ENCODE results near the gene CFAP47.
"Not testable (repeated sequence)": the region's sequence is repeated elsewhere in the genome, so short reads cannot be mapped to it uniquely, and the experiment has no call there.

The CFAP47 gene, protein sequence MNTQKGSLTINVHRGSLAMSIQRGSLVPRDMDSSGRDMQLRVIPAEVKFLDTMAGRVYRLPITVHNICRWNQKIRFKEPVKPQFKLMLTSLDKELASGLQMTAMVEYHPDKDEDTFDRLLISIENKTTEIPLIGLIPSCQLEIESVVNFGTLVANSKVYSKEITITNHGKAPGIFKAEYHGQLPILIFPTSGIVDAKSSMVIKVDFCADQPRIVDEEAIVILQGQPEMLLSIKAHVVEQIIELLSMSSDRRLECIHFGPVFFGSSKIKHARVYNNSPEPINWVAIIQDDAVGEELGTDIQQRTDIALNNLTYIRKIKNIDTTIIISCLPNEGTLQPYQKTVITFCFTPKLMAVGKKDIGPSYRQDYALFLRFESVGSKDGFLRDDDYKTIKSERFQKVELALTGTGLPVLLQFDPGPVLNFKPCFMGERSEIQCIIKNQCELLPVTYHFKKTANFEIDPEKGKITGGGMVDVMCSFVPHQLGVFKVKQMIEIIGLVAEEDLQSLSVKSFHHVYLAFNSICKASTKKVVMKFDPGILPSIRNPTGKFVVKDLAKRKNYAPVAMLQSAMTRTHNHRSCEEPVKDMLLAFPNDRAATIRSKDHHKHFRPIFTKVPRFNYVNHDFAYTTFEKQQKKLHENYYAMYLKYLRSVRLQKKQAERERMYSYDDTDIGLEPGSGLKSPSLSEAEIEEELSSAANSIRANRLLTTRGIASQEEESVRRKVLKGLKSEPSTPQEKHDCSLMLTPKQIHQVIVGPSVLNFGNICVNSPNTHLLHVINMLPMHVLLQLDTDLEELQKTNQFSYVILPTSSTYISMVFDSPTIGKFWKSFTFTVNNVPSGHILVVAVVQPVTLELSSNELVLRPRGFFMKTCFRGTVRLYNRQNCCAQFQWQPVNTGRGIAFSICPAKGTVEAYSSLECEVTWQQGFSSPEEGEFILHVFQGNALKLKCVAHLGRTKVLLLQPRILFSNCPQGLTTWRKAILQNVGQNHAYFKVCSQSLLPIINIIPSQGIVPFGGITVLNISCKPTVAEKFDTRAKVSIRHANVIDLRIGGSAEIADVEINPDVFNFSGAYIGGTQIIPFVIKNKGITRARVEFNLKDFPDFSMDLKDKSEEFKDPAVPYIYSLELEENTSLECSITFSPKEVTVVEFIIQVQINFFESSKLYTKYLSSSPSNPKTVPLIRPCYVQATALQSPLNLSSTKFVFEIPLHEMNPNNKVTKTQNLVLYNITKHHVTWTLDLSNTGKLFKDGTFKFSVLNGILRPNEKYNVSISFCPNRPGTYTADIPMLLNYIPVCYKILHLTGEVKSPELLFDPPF (N-terminal part only)

DNA sequence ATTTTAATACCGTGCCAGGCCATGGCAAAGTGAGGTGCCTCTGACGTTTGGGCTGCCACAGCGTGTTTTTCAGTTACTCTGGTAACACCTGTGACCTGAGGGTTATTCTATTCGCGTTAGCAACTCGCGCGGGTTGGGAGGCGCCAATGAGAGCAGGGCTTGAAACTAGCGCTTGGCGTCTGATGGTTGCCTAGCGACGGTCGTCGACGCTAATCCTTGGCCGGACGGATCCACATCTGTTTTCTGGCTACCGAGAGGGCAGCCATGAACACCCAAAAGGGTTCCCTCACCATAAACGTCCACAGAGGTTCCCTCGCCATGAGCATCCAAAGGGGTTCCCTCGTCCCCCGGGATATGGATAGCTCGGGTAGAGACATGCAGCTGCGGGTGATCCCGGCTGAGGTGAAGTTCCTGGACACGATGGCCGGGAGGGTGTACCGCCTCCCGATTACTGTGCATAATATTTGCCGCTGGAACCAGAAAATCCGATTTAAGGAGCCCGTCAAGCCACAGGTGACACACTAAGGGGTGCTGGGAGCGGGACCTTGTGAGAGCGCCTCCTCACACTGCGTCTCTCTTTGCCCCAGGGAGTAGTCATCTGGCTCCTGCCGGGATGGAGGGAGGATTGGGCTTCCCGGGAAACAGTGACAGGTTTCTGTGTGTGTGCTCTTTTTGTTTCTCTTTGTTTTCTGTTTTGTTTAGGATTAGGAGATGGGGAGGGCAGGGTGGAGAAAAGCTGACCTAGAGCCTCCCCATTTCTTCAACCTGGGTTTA lies at the start of gene CFAP47:
Gene CFAP47 (plus strand): TSS at position 199 of the 774 bp plus-strand sequence. CDS start 66 bp downstream, at position 265.
- no peak for DNase-seq

DNA sequence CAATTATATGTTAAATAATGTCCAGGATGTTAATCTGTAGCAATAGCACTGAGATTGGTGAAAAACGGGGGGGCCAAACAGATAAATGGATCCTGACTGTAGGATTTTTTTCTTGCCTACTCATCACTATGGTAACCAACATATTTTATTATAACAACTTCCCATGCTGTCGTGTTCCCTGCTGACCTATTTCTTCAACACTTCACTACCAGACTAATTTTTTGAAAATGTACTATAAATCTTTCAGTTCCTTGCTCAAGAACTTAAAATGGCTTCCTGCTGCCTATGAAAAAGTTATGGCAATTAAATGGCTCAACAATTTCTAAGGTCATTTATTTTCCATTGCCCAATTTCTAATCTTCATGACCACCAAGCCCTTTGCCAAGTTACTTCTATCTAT lies 38.9 kb upstream of the CFAP47 start:
- no peak for DNase-seq

DNA sequence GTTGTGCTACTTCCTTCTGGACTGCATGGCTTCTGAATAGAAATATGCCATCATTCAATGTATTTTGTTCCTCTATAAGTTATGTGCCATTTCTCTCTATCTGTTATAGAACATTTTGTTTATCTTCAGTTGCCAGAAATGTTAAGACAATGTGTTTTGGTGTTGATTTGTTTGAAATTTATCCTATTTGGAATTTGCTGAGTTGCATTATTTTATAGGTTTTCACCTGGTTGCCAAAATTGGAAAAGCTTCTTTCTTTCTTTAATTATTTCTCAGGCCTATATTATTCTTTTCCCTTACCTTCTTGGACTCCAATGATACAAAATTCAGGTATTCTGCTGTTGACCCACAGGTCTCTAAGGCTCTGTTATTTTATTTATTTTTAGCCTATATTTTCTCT lies 33.4 kb upstream of the CFAP47 start:
- DNase-seq, result no peak

DNA sequence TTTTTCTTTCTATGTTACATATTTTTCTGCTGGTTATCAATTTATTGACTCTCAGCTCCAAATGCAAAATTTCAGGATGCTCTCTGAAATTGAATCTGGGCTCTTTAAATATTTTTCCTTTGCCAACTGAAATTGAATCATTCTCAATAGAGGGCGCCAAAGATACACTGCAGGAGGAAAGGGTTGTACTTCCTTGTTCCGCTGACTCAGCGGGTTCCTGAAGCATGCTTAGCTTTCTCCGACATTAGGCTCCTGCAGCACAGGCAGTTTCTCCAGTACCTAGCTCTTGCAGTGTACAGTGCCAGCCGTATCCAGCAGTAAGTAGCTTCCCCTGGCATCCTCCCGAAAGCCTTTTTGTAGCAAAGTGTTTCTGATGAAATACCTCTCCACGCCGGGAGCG lies 28.8 kb upstream of the CFAP47 start:
- no peak for DNase-seq

DNA sequence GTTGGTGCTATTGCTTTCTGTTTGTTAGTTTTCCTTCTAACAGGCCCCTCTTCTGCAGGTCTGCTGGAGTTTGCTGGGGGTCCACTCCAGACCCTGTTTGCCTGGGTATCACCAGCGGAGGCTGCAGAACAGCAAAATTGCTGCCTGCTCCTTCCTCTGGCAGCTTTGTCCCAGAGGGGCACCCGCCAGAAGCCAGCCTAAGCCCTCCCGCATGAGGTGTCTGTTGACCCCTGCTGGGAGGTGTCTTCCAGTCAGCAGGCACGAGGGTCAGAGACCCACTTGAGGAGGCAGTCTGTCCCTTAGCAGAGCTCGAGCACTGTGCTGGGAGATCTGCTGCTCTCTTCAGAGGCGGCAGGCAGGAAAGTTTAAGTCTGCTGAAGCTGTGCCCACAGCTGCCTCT lies 67.3 kb downstream of the CFAP47 start:
- not testable (repeated sequence) for DNase-seq

DNA sequence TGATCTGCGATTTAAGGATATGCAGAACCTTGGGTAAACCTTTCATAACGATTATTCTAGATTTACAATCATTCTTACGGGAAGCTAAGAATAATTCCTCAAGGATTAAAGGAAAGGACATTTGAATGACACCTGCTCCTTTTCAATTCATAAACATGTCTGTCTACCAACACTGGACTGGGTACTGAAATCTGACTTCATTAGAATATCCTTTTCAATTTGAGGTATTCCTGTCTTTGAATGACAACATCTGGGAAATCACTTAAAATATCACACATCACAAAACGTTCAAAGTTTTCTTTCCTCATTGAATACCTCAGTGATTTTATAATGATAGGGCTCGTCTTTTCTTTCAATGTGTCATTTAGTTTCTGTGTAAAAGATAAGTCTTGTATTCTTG lies 87.7 kb downstream of the CFAP47 start:
- DNase-seq, result no peak

DNA sequence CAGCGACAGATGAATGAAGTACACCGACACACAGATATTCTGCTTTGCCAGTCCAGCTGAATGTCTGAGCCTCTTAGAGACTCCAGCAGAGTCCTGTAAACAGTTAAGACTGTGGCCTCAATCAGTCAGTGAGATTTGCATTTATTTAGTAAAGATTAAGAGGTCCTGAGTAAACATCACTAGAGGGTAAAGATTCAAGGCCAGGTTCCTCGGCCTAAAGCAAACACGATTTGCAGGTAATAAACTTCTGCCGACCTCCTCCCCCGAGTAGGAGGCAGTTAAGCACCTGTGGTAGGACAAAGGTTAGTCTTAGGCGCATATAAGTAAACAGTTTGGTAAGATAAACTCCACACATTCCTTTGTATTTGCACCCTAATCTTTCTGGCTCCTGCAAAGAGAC lies 99.6 kb downstream of the CFAP47 start:
- no peak for DNase-seq

DNA sequence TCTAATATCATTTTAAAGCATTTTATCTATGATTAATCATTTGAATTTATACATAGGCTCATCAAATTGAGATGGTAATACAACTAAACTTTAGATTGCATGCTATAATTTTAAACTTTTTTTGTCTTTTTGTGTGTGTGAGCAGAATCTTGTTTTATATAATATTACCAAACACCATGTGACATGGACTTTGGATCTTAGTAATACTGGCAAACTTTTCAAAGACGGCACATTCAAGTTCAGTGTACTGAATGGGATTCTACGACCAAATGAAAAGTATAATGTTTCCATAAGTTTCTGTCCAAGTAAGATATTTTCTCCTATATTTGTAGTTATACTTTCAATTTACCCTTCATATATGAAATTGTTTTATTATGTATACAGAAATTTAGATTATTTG lies 116.0 kb downstream of the CFAP47 start:
- no peak for DNase-seq

DNA sequence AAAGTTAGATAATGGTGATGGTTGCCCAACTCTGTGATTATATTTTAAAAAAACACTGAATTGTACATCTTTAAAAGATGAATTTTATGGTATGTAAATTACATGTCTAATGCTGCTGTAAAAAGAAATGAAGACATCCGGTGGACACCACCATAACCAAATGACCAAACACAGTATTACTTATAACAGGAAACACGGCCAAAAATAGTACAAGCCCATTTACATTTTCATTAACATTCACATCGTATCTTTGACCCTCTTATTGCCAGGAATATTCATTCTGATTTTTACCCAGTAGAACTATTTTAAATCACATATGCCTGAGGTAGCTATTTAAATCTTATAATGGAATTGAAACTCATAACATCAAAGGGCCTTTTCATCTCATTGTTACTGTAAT lies 143.2 kb downstream of the CFAP47 start:
- no peak for DNase-seq

DNA sequence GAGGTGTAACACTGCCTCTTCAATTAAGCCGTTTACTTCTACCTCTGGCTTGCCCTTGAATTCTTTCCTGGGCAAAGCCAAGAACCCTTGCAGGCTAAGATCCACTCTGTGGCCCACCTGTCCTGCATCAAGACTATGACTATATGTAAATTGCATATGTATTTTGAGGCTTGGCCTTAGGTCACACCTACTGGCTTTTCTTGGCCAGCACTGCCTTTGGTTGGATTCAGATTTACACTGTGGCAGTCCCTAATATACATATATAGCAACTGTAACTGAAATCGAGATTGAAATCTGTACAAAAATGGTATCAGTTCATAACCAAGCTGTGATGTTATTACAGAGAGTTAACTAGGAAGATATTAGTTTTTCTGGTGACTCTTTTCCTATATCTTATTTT lies 151.5 kb downstream of the CFAP47 start:
- DNase-seq, result no peak

DNA sequence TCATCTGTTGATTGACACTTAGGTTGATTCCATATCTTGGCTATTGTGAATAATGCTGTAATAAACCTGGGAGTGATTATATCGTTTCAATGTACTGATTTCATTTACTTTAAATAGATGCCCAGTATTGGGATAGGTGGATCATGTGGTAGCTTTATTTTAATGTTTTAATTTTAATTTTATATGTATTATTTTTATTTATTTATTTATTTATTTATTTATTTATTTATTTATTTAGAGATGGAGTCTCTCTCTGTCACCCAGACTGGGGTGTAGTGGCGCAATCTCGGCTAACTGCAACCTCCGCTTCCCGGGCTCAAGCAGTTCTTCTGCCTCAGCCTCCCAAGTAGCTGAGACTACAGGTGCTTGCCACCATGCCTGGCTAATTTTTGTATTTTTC lies 155.5 kb downstream of the CFAP47 start:
- DNase-seq, result not testable (repeated sequence)

DNA sequence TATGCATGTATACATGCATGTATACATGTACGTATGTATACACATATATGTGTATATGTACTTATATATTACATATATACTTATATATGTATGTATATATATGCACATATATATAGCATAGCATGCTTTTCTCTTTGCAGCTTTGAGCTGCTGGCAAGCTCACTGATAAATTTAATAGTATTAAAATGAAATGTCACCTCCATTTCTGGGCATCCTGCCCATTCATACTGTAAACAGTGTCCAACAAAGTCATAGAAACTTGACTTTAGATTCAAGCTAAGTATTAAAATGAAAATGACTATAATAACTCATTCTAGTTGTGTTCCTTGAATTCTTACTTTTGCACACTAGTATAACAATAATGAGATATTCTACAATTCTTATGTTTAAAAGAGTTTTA lies 163.7 kb downstream of the CFAP47 start:
- DNase-seq, result no peak

DNA sequence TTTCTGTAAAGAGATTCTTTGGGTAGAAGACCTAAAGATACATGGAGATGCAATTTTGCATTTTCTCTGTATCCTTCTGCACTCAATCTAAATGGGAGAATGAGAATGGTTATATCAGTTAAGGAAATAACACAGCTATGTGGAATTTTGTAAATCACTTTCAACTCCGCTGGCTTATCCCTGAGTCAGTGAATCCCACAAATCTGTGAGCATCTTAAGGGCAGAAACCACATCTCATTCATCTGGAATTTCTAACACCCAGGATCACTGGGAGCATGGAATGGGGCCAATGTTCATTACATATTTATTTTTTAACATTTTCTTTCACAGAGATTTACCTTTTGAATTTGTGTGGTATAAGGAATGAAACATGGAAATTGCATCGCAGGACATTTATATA lies 167.8 kb downstream of the CFAP47 start:
- no peak for DNase-seq

DNA sequence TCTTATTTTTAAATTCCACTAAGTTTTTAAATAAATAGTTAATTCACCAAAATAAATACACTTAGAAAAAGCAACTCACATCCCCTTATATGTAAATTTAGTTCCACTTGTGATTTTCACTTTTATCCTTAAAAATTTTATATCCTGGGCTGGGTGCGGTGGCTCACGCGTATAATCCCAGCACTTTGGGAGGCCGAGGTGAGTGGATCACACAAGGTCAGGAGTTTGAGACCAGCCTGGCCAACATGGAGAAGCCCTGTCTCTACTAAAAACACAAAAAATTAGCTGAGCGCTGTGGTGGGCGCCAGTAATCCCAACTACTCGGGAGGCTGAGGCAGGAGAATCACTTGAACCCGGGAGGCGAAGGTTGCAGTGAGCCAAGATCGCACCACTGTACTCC lies 169.4 kb downstream of the CFAP47 start:
- DNase-seq, result not testable (repeated sequence)

DNA sequence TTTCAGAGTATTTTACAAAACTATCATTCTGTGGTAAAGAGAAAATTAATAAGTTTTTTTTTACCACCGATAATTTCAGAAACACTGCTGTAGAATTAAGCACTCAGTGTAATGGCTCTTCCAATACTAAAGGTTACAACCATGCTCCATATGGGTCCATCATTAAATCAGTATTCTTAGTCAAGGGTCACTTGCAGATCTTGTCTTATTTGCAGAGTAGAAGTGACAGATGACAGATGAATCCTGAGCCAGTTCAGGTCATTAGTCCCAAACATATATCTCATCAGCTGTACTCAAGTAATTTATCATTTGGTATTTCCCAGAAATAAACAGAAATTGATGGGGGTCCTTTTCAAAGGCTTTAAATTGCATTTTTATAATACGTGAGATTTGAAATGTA lies 182.9 kb downstream of the CFAP47 start:
- DNase-seq, result no peak

DNA sequence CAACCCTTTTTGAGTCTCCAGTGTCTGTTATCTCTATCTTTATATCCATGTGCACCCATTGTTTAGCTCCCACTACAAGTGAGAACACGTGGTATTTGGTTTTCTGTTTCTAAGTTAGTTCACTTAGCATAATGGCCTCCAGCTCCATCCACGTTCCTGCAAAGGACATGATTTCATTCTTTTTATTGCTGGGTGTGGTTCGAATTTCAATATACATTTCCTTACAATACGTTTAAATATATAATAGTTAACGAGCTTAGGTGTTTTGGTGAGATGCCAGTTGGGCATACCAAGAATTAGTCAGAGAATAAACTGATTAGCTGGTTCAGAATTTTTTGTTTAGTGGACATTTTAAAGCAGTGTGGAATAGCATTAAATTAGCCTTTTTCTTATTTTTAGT lies 196.7 kb downstream of the CFAP47 start:
- DNase-seq, result no peak

DNA sequence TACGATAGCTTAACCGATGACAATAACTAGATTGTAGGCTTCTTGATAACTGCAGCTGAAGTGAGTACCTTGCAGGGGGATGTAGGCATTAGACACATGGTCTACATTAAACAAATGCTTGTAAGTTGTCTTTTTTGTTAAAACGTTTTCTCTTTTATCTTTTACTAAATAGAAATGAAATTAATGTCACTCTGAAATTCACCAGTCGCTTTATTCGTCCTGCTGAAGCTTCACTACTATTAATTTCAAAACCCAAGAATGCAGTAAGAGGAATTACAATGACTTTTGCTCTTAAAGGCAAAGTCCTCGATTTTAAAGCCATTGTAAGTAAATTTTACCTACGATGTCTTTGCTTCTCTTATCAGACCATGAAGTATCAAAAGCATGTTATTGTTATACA lies 239.7 kb downstream of the CFAP47 start:
- DNase-seq, result no peak

DNA sequence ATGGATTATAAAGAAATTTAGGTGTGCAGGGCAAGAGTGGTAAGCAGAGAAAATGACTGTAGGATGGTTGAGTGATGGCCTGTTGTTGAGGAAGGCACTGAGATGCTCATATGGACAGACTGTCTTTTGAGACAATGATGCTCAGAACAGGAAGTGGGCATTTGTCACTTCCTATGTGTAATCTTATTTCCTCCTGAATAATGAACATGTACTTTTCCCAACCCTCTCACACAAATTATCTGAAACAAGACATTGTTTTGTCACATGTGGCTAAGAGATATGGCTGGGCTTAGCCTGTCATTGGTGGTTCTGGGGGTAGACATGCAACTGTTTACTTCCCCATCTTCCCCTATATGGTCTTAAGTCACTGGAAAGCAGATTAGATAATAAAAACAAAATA lies 240.5 kb downstream of the CFAP47 start:
- no peak for DNase-seq

DNA sequence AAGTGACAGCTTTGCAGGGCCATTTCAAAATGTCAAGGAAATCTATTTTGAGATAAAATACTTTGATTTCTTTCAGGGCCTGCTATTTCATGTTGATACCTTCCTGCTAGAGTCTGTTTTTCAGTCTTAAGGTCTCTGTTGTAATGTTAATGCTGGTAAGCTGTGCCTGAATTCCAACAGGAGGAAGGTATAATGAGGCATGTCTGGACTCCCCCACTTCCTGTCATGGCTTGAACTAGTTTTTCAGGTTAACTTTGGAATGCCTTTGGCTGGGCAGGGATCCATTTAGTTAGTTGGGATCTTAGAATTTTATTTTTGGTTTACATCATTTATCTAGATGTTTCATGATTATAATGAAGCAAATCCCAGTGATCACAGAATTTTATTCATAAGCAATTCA lies 279.0 kb downstream of the CFAP47 start:
- no peak for DNase-seq

DNA sequence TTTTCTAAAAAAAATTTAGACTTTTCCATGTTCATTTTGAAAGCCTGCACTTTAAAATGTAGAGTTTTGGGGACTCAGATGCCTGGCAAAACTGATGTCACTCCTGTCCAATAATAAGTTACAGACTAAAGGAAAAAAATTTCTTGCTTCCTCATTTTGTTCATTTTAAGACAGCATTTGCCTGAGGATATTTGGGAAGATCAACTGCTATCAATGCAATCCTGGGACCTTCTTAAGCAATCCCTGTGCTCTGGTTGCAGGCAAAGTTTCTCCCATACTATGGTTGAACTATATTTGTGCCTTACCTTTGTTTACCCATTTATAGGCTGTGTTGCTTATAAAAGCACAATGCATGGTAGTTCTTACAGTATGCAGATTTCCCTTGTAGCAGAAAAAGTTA lies 280.4 kb downstream of the CFAP47 start:
- DNase-seq, result no peak

DNA sequence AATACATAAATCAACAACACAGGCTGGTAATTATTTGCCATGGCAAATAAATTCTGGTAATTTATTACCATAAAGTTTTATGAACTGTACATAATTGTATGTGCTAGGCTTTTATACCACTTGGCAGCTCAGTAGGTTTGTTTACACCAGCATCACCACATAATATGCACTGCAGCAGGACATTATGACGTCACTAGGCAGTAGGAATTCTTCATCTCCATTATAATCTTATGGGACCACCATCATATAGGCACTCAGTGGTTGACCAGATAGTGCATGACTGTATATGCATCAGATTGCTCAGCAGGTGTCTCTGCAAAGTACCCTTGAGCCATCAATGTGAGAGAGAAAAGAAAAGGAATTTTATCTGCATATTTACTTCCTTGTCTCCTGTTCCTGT lies 295.4 kb downstream of the CFAP47 start:
- DNase-seq, result no peak

DNA sequence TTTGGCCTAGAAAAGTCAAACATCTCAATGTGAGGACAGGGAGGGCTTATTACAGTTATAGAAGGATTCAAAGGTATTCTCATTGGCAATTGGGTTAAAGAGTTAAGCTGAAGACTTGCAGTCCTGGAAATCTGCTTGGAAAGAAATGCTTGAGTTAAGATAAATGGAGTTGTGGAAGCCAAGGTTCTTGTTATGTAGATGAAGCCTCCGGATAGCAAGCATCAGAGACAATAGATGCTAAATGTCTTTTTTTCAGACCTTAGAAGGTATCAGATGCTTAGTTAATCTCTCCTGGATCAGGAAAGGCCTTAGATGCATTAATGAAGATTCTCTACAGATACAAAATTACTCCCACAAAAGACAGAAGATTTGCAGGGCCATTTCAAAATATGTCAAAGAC lies 299.3 kb downstream of the CFAP47 start:
- DNase-seq, result no peak

Data from cortex of kidney (tissue), 1 donor.